ENCODE results near the gene DUOXA1.

DNA sequence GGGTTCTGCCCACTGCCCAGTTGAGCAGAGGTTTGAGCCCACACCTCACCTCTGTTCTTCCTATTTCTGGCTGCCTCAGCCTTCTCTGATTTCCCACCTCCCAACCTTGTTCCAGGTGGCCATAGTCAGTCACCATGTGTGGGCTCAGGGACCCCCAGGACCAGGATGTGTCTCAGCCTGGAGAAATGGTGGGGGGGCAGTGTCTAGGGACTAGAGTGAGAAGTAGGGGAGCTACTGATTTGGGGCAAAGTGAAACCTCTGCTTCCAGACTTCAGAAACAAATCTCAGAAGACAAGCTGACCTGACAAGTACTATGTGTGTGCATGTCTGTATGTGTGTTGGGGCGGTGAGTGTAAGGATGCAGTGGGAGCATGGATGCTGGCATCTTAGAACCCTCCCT is 35.2 kb upstream of the DUOXA1 start:
- TF ChIP-seq POLR2A (IDR thresholded peaks at IDR 0.05; ENCODE audit: low read length) (no peak), GATA1 (IDR thresholded peaks at IDR 0.05; ENCODE audit: low read depth, low read length) (no peak)
